NCI-H1694 treated with DMSO at 0.1 percent for 48 hours (cell line): ENCODE results near the gene AGRN.

Source experiments
- DNase-seq: peaks from one replicate; lab custom pipeline; 2025; lab: John Stamatoyannopoulos, UW

Gene AGRN

GRCh38 chr1:1081311-1082238 is 61.7 kb downstream of the AGRN start:
- DNase-seq = no peak

- no peak for DNase-seq
These were observed 62.4 kb downstream of the AGRN start for GRCh38 chr1:1082239-1082775.

- no peak for DNase-seq
These were observed 63.0 kb downstream of the AGRN start for GRCh38 chr1:1082776-1083415.

GRCh38 chr1:1083416-1084371 is 63.8 kb downstream of the AGRN start:
- DNase-seq = no peak

GRCh38 chr1:1084372-1085170 is 64.7 kb downstream of the AGRN start:
- no peak for DNase-seq

GRCh38 chr1:1085171-1085841 is 65.4 kb downstream of the AGRN start:
- DNase-seq = no peak

- no peak for DNase-seq
These were observed 66.3 kb downstream of the AGRN start for GRCh38 chr1:1085911-1086841.

- no peak for DNase-seq
These were observed 67.0 kb downstream of the AGRN start for GRCh38 chr1:1086911-1087341.

GRCh38 chr1:1087351-1088028 is 67.6 kb downstream of the AGRN start:
- no peak for DNase-seq

- no peak for DNase-seq
These were observed 68.3 kb downstream of the AGRN start for GRCh38 chr1:1088029-1088800.

GRCh38 chr1:1088801-1089680 is 69.1 kb downstream of the AGRN start:
- DNase-seq = no peak

- DNase-seq = no peak
These were observed 70.0 kb downstream of the AGRN start for GRCh38 chr1:1089731-1090423.

- DNase-seq = no peak
These were observed 70.8 kb downstream of the AGRN start for GRCh38 chr1:1090424-1091343.

- no peak for DNase-seq
These were observed 71.6 kb downstream of the AGRN start for GRCh38 chr1:1091344-1092148.
